Tibial nerve (tissue), 4 donors: Measurements from ENCODE around the gene CELF1. TPM values are rescaled to one million over a fixed set of nuclear protein-coding genes. Genes with fewer than 3 reads are reported as not detected.

Source experiments
- DNase-seq, 2 donors: peaks; one replicate each; pipeline ENCODE4 v3.0.0-alpha.2; 2019; ENCODE audit warnings: low spot score in 2 of 2
- H3K27ac ChIP-seq, 4 donors: fragments of 200-600 bp; sonication (generic) in 3 of 4; one replicate each; pipeline ENCODE4 v1.5.1; 2017 to 2019; ENCODE audit warnings: mild to moderate bottlenecking in 1 of 4
- H3K27me3 ChIP-seq, 2 donors: fragments of 200-600 bp; sonication (generic) in 1 of 2; one replicate each; pipeline versions ENCODE4 v1.5.1 to v1.6.0; 2017 to 2019
- H3K36me3 ChIP-seq, 3 donors: fragments of 200-600 bp; sonication (generic); one replicate each; pipeline ENCODE4 v1.5.1; 2018 to 2019
- H3K4me1 ChIP-seq, 4 donors: fragments of 200-600 bp; sonication (generic) in 3 of 4; one replicate each; pipeline ENCODE4 v1.5.1; 2017 to 2019
- H3K4me3 ChIP-seq, 4 donors: fragments of 200-600 bp; sonication (generic) in 3 of 4; one replicate each; pipeline ENCODE4 v1.5.1; 2017 to 2019; ENCODE audit warnings: mild to moderate bottlenecking in 1 of 4, moderate library complexity in 1 of 4
- H3K9me3 ChIP-seq, 4 donors: fragments of 200-600 bp; sonication (generic) in 3 of 4; one replicate each; pipeline ENCODE4 v1.5.1; 2017 to 2019
- CTCF ChIP-seq, 5 experiments: fragments of 200-600 bp in 3 of 5; fragments of 450-650 bp in 2 of 5; sonication (generic) in 3 of 5; IDR thresholded peaks; one replicate each; pipeline ENCODE4 v1.5.1; 2016 to 2019; ENCODE audit warnings: antibody characterized with exemption in 5 of 5, mild to moderate bottlenecking in 3 of 5, moderate library complexity in 2 of 5
- EP300 ChIP-seq, 2 donors: sonication (generic); formaldehyde crosslinking; IDR thresholded peaks; one replicate each; pipeline ENCODE4 v1.6.1; 2017; ENCODE audit warnings: antibody characterized with exemption in 2 of 2, mild to moderate bottlenecking in 1 of 2
- POLR2A ChIP-seq, 2 donors: fragments of 450-650 bp; IDR thresholded peaks; one replicate each; pipeline ENCODE4 v1.6.1; 2017; ENCODE audit warnings: antibody characterized with exemption in 2 of 2, mild to moderate bottlenecking in 2 of 2, moderate library complexity in 2 of 2
- WGBS, 2 donors: methylation state at CpG; one replicate each; pipeline ENCODE4 v1.1.5; 2018; 5-methylcytosine and 5-hydroxymethylcytosine counted together
- total RNA-seq, 4 donors: library from RNA; depleted of rRNA; stranded (reverse); fragments of >200 nt; gene quantifications; one replicate each; pipeline ENCODE4 v1.1.0, GENCODE V29; 2016

CELF1 gene
- total RNA-seq, 4 donors from 2014 or later, result 70.3 to 144 (median 127) TPM

GRCh38 chr11:47466701-47467250, 86.2 kb downstream of the CELF1 start:
- peaks cover 0 to 63% (median 33%) of the 10 kb centered on the region in 4 donors for H3K4me1 ChIP-seq
- peaks cover 0 to 34% (median 9%) of the 10 kb centered on the region in 3 donors for H3K36me3 ChIP-seq
- H3K9me3 ChIP-seq, result no peaks in the 10 kb centered on the region
- H3K27ac ChIP-seq, result peak overlapping the region; percentile 26 to 94 (median 70)
- WGBS, 2 donors, result 8 to 18% methylated on average over 4 of the region's 4 CpGs
- TF ChIP-seq POLR2A (IDR thresholded peaks at IDR 0.05) (no peak), EP300 (IDR thresholded peaks at IDR 0.05) (no peak), CTCF (IDR thresholded peaks at IDR 0.05) (no peak)
- no peak for DNase-seq
- no peaks in the 10 kb centered on the region for H3K27me3 ChIP-seq
- H3K4me3 ChIP-seq, result peak overlapping the region in 1 of 4 donors; percentile 5

GRCh38 chr11:47466201-47466600, 86.7 kb downstream of the CELF1 start:
- Histone ChIP-seq H3K27ac (peak overlapping the region; percentile 26 to 94 (median 70)), H3K4me3 (peak overlapping the region in 1 of 4 donors; percentile 5), H3K36me3 (peaks cover 0 to 33% (median 9%) of the 10 kb centered on the region in 3 donors), H3K4me1 (peaks cover 0 to 63% (median 33%) of the 10 kb centered on the region in 4 donors), H3K9me3 (no peaks in the 10 kb centered on the region), H3K27me3 (no peaks in the 10 kb centered on the region)
- DNase-seq, result no peak
- 21% methylated on average over 5 of the region's 5 CpGs for whole genome bisulfite sequencing, 2 donors
- TF ChIP-seq EP300 (IDR thresholded peaks at IDR 0.05) (no peak), POLR2A (IDR thresholded peaks at IDR 0.05) (no peak), CTCF (IDR thresholded peaks at IDR 0.05) (no peak)

GRCh38 chr11:47464483-47464882, 88.4 kb downstream of the CELF1 start:
- TF ChIP-seq CTCF (IDR thresholded peaks at IDR 0.05) (no peak), EP300 (IDR thresholded peaks at IDR 0.05) (no peak), POLR2A (IDR thresholded peaks at IDR 0.05) (no peak)
- Histone ChIP-seq H3K27ac (peak overlapping the region in 2 of 4 donors; percentile 83 to 94), H3K4me3 (no peak overlapping the region), H3K9me3 (no peaks in the 10 kb centered on the region), H3K4me1 (peaks cover 0 to 55% (median 33%) of the 10 kb centered on the region in 4 donors), H3K27me3 (no peaks in the 10 kb centered on the region), H3K36me3 (peaks cover 0 to 19% (median 0%) of the 10 kb centered on the region in 3 donors)
- WGBS, 2 donors, result 82 to 87% methylated on average over 5 of the region's 5 CpGs
- DNase-seq, result no peak

GRCh38 chr11:47461876-47462275, 91.1 kb downstream of the CELF1 start:
- Histone ChIP-seq H3K27ac (peak overlapping the region in 1 of 4 donors; percentile 23), H3K9me3 (no peaks in the 10 kb centered on the region), H3K4me1 (peaks cover 0 to 29% (median 14%) of the 10 kb centered on the region in 4 donors), H3K27me3 (no peaks in the 10 kb centered on the region), H3K4me3 (no peak overlapping the region), H3K36me3 (peaks cover 0 to 13% (median 0%) of the 10 kb centered on the region in 3 donors)
- no peak for DNase-seq
- WGBS, 2 donors, result 86 to 88% methylated on average over 7 of the region's 7 CpGs
- TF ChIP-seq POLR2A (IDR thresholded peaks at IDR 0.05), result no peak
- TF ChIP-seq CTCF (IDR thresholded peaks at IDR 0.05), result no peak
- no peak for TF ChIP-seq EP300 (IDR thresholded peaks at IDR 0.05)

GRCh38 chr11:47460571-47461235, 92.2 kb downstream of the CELF1 start:
- peaks cover 0 to 18% (median 6%) of the 10 kb centered on the region in 4 donors for H3K4me1 ChIP-seq
- DNase-seq, result no peak
- WGBS, 2 donors, result 95 to 98% methylated on average over 2 of the region's 2 CpGs
- H3K27ac ChIP-seq, result no peak overlapping the region
- no peak for TF ChIP-seq EP300 (IDR thresholded peaks at IDR 0.05)
- no peak for TF ChIP-seq POLR2A (IDR thresholded peaks at IDR 0.05)
- no peak for TF ChIP-seq CTCF (IDR thresholded peaks at IDR 0.05)
- H3K27me3 ChIP-seq, result no peaks in the 10 kb centered on the region
- H3K9me3 ChIP-seq, result no peaks in the 10 kb centered on the region
- H3K36me3 ChIP-seq, result peaks cover 0 to 13% (median 0%) of the 10 kb centered on the region in 3 donors
- H3K4me3 ChIP-seq, result no peak overlapping the region
